Cardiac septum (tissue), 1 donor: ENCODE data around the gene GSTA2. TPM values are rescaled to one million over a fixed set of nuclear protein-coding genes. Genes with fewer than 3 reads are reported as not detected.

ENCODE experiments used
- total RNA-seq: library from RNA; stranded (reverse); fragmentation: NEBNext Ultra II Directional; extraction: Animal tissue kit (Norgen Biotek cat#: 25700); gene quantifications from one replicate; pipeline ENCODE4 v1.2.1, GENCODE V29; 2021
- donor health status: DM: no; HTN: no; CAD: no.

The GSTA2 gene
- total RNA-seq, 1 donor from 2014 or later: not detected

Other genes starting within 250 kb of the GSTA2 start
- gene TRAM2, start 186.4 kb downstream of the GSTA2 start, total RNA-seq: 10.3 TPM
- gene TMEM14A, start 92.4 kb downstream of the GSTA2 start, total RNA-seq: 8.3 TPM
- gene GSTA1, start 40.3 kb upstream of the GSTA2 start, total RNA-seq: not detected
- not detected for gene GSTA5, start 77.3 kb upstream of the GSTA2 start, total RNA-seq
- not detected for gene GSTA3, start 146.2 kb upstream of the GSTA2 start, total RNA-seq
- 10.1 TPM for gene GSTA4, start 231.8 kb upstream of the GSTA2 start, total RNA-seq